Neuronal stem cell (in vitro differentiated cells): Measurements from ENCODE around the gene RDH14. TPM values are rescaled to one million over a fixed set of nuclear protein-coding genes. Genes with fewer than 3 reads are reported as not detected.

Experiments
- small RNA-seq: library from polyadenylated mRNA; stranded (forward); fragments of <200 nt; extraction: miRNeasy Mini kit (QIAGEN cat#:217004); gene quantifications from one replicate; pipeline ENCODE3, GENCODE V24; 2013; ENCODE audit not compliant: insufficient read depth

The RDH14 gene

Small RNAs within 50 kb of the gene (small RNA-seq; reads per million reads assigned to genes)
- not detected for gene RNU6-1215P
